Ishikawa (cell line): ENCODE results near the gene CACNG8.

Experiments used
- CEBPB ChIP-seq: IDR thresholded peaks from 2 replicates; pipeline ENCODE4 v1.6.1; 2012
- CREB1 ChIP-seq: IDR thresholded peaks from 2 replicates; pipeline ENCODE4 v1.6.1; 2012; ENCODE audit warnings: low read depth
- EGR1 ChIP-seq: IDR thresholded peaks from 2 replicates; pipeline ENCODE4 v1.6.1; 2012
- EP300 ChIP-seq: IDR thresholded peaks from 2 replicates; pipeline ENCODE4 v1.6.1; 2012; ENCODE audit warnings: borderline replicate concordance
- FOXM1 ChIP-seq: IDR thresholded peaks from 2 replicates; pipeline ENCODE4 v1.6.1; 2012; ENCODE audit warnings: low read depth, borderline replicate concordance
- NFIC ChIP-seq: IDR thresholded peaks from 2 replicates; pipeline ENCODE4 v1.6.1; 2012
- RAD21 ChIP-seq: IDR thresholded peaks from 2 replicates; pipeline ENCODE4 v1.6.1; 2012; ENCODE audit warnings: low read depth
- TAF1 ChIP-seq: IDR thresholded peaks from 2 replicates; pipeline ENCODE4 v1.6.1; 2012; ENCODE audit warnings: low read depth, mild to moderate bottlenecking
- TCF12 ChIP-seq: IDR thresholded peaks from 2 replicates; pipeline ENCODE4 v1.6.1; 2012; ENCODE audit warnings: low read depth
- TEAD4 ChIP-seq: IDR thresholded peaks from 2 replicates; pipeline ENCODE4 v1.6.1; 2012
- USF1 ChIP-seq: IDR thresholded peaks from 2 replicates; pipeline ENCODE4 v1.6.1; 2012
- YY1 ChIP-seq: IDR thresholded peaks from 2 replicates; pipeline ENCODE4 v1.6.1; 2012; ENCODE audit warnings: low read depth
- ZBTB7A ChIP-seq: IDR thresholded peaks from 2 replicates; pipeline ENCODE4 v1.6.1; 2012; ENCODE audit warnings: low read depth
- TF ChIP-seq, protein P1 (sequence below): IDR thresholded peaks from 2 replicates; pipeline ENCODE4 v1.6.1; 2012; ENCODE audit warnings: low read depth, mild to moderate bottlenecking
- TF ChIP-seq, protein P2 (sequence below): IDR thresholded peaks from 2 replicates; pipeline ENCODE4 v1.6.1; 2012

Gene CACNG8

GRCh38 chr19:54017261-54017660 is 54.5 kb downstream of the CACNG8 start:
- TF ChIP-seq TCF12 (no peak), RAD21 (no peak), EP300 (no peak), TEAD4 (no peak), YY1 (no peak), EGR1 (no peak), CEBPB (no peak), NFIC (no peak), CREB1 (no peak), FOXM1 (no peak), USF1 (no peak), ZBTB7A (no peak), TAF1 (no peak)
- TF ChIP-seq, protein P1, sequence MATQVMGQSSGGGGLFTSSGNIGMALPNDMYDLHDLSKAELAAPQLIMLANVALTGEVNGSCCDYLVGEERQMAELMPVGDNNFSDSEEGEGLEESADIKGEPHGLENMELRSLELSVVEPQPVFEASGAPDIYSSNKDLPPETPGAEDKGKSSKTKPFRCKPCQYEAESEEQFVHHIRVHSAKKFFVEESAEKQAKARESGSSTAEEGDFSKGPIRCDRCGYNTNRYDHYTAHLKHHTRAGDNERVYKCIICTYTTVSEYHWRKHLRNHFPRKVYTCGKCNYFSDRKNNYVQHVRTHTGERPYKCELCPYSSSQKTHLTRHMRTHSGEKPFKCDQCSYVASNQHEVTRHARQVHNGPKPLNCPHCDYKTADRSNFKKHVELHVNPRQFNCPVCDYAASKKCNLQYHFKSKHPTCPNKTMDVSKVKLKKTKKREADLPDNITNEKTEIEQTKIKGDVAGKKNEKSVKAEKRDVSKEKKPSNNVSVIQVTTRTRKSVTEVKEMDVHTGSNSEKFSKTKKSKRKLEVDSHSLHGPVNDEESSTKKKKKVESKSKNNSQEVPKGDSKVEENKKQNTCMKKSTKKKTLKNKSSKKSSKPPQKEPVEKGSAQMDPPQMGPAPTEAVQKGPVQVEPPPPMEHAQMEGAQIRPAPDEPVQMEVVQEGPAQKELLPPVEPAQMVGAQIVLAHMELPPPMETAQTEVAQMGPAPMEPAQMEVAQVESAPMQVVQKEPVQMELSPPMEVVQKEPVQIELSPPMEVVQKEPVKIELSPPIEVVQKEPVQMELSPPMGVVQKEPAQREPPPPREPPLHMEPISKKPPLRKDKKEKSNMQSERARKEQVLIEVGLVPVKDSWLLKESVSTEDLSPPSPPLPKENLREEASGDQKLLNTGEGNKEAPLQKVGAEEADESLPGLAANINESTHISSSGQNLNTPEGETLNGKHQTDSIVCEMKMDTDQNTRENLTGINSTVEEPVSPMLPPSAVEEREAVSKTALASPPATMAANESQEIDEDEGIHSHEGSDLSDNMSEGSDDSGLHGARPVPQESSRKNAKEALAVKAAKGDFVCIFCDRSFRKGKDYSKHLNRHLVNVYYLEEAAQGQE = no peak
- TF ChIP-seq, protein P2, sequence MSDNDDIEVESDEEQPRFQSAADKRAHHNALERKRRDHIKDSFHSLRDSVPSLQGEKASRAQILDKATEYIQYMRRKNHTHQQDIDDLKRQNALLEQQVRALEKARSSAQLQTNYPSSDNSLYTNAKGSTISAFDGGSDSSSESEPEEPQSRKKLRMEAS = no peak

GRCh38 chr19:54021363-54021762 is 58.6 kb downstream of the CACNG8 start:
- TF ChIP-seq TAF1 = no peak
- no peak for TF ChIP-seq RAD21
- no peak for TF ChIP-seq CEBPB
- no peak for TF ChIP-seq TCF12
- TF ChIP-seq, protein P2 = no peak
- TF ChIP-seq FOXM1 = no peak
- TF ChIP-seq CREB1 = no peak

- no peak for TF ChIP-seq YY1
Measured at GRCh38 chr19:54021932-54022331, 59.2 kb downstream of the CACNG8 start.

DNA sequence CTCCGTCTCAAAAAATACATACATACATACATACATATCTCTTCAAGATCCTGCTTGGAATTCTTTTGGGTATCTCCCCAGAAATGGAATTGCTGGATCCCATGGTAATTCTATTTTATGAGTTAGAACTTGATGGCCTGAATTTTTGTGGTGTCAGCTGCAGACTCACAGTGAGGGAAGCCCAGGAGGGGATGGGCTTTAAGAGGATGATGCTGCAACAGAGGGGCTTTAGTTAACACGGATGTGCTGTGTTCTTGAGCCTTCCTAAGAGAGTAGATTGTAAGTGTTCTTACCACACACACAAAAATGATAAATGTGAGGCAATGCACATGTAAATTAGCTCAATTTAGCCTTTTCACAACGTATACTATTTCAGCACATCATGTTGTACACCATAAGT is 60.5 kb downstream of the CACNG8 start:
- TF ChIP-seq USF1 (no peak), FOXM1 (no peak), ZBTB7A (no peak), TCF12 (no peak), TEAD4 (no peak), EP300 (no peak), EGR1 (no peak), RAD21 (no peak), CEBPB (no peak), TAF1 (no peak)
- TF ChIP-seq, protein P1 = no peak

- TF ChIP-seq USF1 (no peak), EP300 (no peak), CREB1 (no peak), CEBPB (no peak), RAD21 (no peak), NFIC (no peak), TAF1 (no peak), TCF12 (no peak), ZBTB7A (no peak), TEAD4 (no peak), YY1 (no peak), EGR1 (no peak)
- TF ChIP-seq, protein P1 = no peak
- TF ChIP-seq, protein P2 = no peak
Measured at GRCh38 chr19:54024660-54025059, 61.9 kb downstream of the CACNG8 start.
